SK-N-SH treated with all-trans-retinoic acid at 6 μM for 48 hours (cell line): Measurements from ENCODE around the gene KRTAP1-4.
"Not testable (repeated sequence)": the region's sequence is repeated elsewhere in the genome, so short reads cannot be mapped to it uniquely, and the experiment has no call there.

Experiments
- ATAC-seq: fragments of 200-7000 bp; cut with Tn5 transposase; 3 replicates; pipeline ENCODE4 v1.9.1; 2020; ENCODE audit warnings: mild to moderate bottlenecking, moderate library complexity
- ARNTL ChIP-seq: fragments of 450-650 bp; formaldehyde crosslinking; IDR thresholded peaks from 2 replicates; pipeline ENCODE4 v1.5.0; 2020; ENCODE audit warnings: low read depth, mild to moderate bottlenecking, moderate library complexity, borderline replicate concordance
- BACH2 ChIP-seq: fragments of 250-450 bp; sonication (Bioruptor Pico); IDR thresholded peaks from 2 replicates; pipeline ENCODE4 v1.9.0; 2021; ENCODE audit warnings: mild to moderate bottlenecking, borderline replicate concordance
- CREB5 ChIP-seq: fragments of 250-450 bp; sonication (Bioruptor Pico); IDR thresholded peaks from 2 replicates; pipeline ENCODE4 v1.5.1; 2020; ENCODE audit warnings: low read depth, mild to moderate bottlenecking, moderate library complexity
- CSDC2 ChIP-seq: fragments of 250-450 bp; sonication (Bioruptor Pico); IDR thresholded peaks from 2 replicates; pipeline ENCODE4 v1.5.0; 2020; ENCODE audit warnings: mild to moderate bottlenecking, moderate library complexity
- GLIS3 ChIP-seq: fragments of 250-450 bp; sonication (Bioruptor Pico); IDR thresholded peaks from 2 replicates; pipeline ENCODE4 v1.5.0; 2020; ENCODE audit warnings: mild to moderate bottlenecking, moderate library complexity
- ISL1 ChIP-seq: fragments of 250-450 bp; sonication (Bioruptor Pico); IDR thresholded peaks from 2 replicates; pipeline ENCODE4 v2.1.2; 2022; ENCODE audit warnings: mild to moderate bottlenecking, moderate library complexity
- OSR1 ChIP-seq: fragments of 250-450 bp; sonication (Bioruptor Pico); IDR thresholded peaks from 2 replicates; pipeline ENCODE4 v1.8.0; 2022; ENCODE audit warnings: moderate library complexity, mild to moderate bottlenecking, inconsistent platforms
- PPARA ChIP-seq: fragments of 250-450 bp; sonication (Bioruptor Pico); IDR thresholded peaks from 2 replicates; pipeline ENCODE4 v1.5.0; 2020; ENCODE audit warnings: mild to moderate bottlenecking, borderline replicate concordance
- RARB ChIP-seq: fragments of 250-450 bp; sonication (Bioruptor Pico); IDR thresholded peaks from 2 replicates; pipeline ENCODE4 v1.8.0; 2021; ENCODE audit warnings: mild to moderate bottlenecking, moderate library complexity
- SNAI2 ChIP-seq: fragments of 250-450 bp; sonication (Bioruptor Pico); IDR thresholded peaks from 2 replicates; pipeline ENCODE4 v1.5.0; 2020; ENCODE audit warnings: mild to moderate bottlenecking, moderate library complexity
- TCF4 ChIP-seq: fragments of 250-450 bp; sonication (Bioruptor Pico); IDR thresholded peaks from 2 replicates; pipeline ENCODE4 v1.8.0; 2021; ENCODE audit warnings: mild to moderate bottlenecking, moderate library complexity, borderline replicate concordance
- TOX ChIP-seq: fragments of 250-450 bp; sonication (Bioruptor Pico); IDR thresholded peaks from 2 replicates; pipeline ENCODE4 v1.8.0; 2021; ENCODE audit warnings: mild to moderate bottlenecking, moderate library complexity, borderline replicate concordance
- TSHZ2 ChIP-seq: fragments of 250-450 bp; sonication (Bioruptor Pico); IDR thresholded peaks from 2 replicates; pipeline ENCODE4 v1.5.0; 2020; ENCODE audit warnings: mild to moderate bottlenecking, moderate library complexity
- ZC3H10 ChIP-seq: fragments of 250-450 bp; sonication (Bioruptor Pico); IDR thresholded peaks from 2 replicates; pipeline ENCODE4 v1.5.1; 2021; ENCODE audit warnings: mild to moderate bottlenecking, moderate library complexity
- ZFP3 ChIP-seq: fragments of 250-450 bp; sonication (Bioruptor Pico); IDR thresholded peaks from 2 replicates; pipeline ENCODE4 v1.5.0; 2020; ENCODE audit warnings: mild to moderate bottlenecking, moderate library complexity
- ZFP30 ChIP-seq: fragments of 450-650 bp; formaldehyde crosslinking; IDR thresholded peaks from 2 replicates; pipeline ENCODE4 v1.5.0; 2022; ENCODE audit warnings: mild to moderate bottlenecking, moderate library complexity
- ZNF565 ChIP-seq: fragments of 450-650 bp; formaldehyde crosslinking; conservative IDR thresholded peaks from 2 replicates; pipeline ENCODE4 v1.5.0; 2020; ENCODE audit warnings: low read depth, mild to moderate bottlenecking, moderate library complexity
- ZNF70 ChIP-seq: fragments of 450-650 bp; formaldehyde crosslinking; IDR thresholded peaks from 2 replicates; pipeline ENCODE4 v1.5.0; 2020; ENCODE audit warnings: mild to moderate bottlenecking, moderate library complexity
- TF ChIP-seq, protein P1 (sequence below): fragments of 250-450 bp; sonication (Bioruptor Pico); IDR thresholded peaks from 2 replicates; pipeline ENCODE4 v1.8.0; 2020; ENCODE audit warnings: mild to moderate bottlenecking, moderate library complexity, borderline replicate concordance

The KRTAP1-4 gene

DNA sequence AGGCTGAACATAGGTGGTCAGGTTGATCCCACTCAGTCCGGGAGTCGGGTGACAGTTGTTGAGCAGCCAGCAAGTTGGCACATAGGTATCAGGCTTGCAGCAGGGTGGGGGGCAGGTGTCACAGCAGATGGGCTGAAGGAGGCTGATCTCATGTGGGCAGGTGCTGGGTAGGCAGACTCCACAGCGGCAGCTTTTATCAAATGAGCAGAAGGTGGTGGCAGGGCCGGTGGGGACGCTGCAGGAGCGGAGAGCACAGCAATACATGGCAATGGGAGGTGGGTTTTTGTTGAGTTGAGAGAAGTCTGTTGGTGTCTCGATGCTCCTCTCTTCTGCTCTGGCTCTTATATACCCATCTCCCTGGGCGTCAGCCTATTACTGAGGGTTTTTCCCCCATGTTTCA lies 21.2 kb downstream of the KRTAP1-4 start, which contains the start of gene KRTAP3-1 (continued):
- TF ChIP-seq CREB5 (no peak), ZFP3 (CRISPR knock-in tag) (no peak)

DNA sequence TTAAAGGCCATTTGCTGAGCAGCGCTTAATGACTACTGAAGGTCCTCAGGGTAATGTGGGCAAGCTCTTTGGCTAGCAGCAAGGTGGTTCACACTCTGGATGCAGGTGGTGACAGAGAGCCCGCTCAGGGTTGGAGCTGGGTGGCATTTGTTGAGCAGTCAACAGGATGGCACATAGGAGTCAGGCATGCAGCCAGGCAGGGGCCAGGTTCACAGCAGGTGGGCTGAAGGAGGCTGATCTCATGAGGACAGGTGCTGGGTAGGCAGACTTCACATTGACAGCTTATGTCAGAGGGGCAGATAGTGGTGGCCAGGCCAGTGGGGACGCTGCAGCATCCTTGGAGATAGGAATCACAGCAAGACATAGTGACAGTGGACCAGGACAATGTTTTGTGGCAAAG lies 25.6 kb downstream of the KRTAP1-4 start:
- ATAC-seq: no peak
- TF ChIP-seq ZFP30 (CRISPR knock-in tag) (no peak), GLIS3 (CRISPR knock-in tag) (no peak), TCF4 (no peak), TSHZ2 (no peak), SNAI2 (CRISPR knock-in tag) (no peak), CREB5 (no peak), TOX (CRISPR knock-in tag) (no peak), ARNTL (no peak)
- TF ChIP-seq, all 23 proteins: peak for 0

DNA sequence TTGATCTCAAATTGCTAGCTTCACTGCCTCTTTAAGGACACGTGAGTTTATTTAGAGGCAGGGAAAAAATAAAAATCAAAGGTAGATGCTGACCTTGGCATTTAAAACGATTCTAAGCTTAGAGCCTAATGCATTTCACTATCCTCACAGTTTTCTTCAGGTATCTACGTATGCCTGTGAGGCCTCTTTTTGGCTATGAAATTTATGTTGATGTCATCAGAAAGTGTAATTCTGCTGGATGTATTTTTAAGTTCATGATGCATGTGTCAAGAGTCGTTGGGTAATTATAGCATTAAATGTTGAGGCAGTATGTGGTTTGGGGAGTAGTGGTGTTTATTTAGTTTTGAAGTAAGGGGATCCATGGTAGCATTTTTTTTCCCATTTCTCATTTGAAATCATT lies 26.1 kb downstream of the KRTAP1-4 start:
- TF ChIP-seq RARB (CRISPR knock-in tag): no peak
- no peak for ATAC-seq

DNA sequence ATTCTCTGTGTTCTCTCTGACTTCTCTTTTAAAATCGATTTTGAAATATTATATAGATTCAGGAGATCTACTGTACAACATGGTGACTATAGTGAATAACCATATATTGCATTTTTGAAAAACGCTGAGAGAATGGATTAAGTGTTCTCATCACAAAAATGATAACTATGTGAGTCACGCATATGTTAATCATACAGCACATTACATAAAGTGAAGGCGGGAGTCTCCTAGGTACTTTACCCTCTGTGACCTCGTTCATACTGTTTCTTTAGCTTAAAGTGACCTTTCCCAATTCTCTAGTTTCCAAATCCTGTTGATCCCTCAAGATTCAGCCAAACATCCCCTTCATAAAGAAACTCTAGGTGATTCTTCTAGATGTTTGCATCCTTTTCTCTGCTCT lies 27.2 kb downstream of the KRTAP1-4 start:
- no peak for ATAC-seq
- TF ChIP-seq CSDC2 (CRISPR knock-in tag) (no peak), ZNF565 (CRISPR knock-in tag) (no peak), ZC3H10 (no peak), GLIS3 (CRISPR knock-in tag) (no peak), TCF4 (no peak), BACH2 (CRISPR knock-in tag) (no peak), TOX (CRISPR knock-in tag) (no peak)
- TF ChIP-seq, all 23 proteins: peak for 0

GRCh38 chr17:41001795-41002194 lies 28.2 kb downstream of the KRTAP1-4 start:
- TF ChIP-seq ZFP3 (CRISPR knock-in tag): no peak
- no peak for TF ChIP-seq CSDC2 (CRISPR knock-in tag)
- no peak for TF ChIP-seq ARNTL
- no peak for TF ChIP-seq OSR1
- no peak for TF ChIP-seq ZC3H10
- no peak for TF ChIP-seq ZFP30 (CRISPR knock-in tag)
- TF ChIP-seq TCF4: no peak
- no peak for TF ChIP-seq ZNF70
- TF ChIP-seq PPARA (CRISPR knock-in tag): no peak
- TF ChIP-seq, protein P1, sequence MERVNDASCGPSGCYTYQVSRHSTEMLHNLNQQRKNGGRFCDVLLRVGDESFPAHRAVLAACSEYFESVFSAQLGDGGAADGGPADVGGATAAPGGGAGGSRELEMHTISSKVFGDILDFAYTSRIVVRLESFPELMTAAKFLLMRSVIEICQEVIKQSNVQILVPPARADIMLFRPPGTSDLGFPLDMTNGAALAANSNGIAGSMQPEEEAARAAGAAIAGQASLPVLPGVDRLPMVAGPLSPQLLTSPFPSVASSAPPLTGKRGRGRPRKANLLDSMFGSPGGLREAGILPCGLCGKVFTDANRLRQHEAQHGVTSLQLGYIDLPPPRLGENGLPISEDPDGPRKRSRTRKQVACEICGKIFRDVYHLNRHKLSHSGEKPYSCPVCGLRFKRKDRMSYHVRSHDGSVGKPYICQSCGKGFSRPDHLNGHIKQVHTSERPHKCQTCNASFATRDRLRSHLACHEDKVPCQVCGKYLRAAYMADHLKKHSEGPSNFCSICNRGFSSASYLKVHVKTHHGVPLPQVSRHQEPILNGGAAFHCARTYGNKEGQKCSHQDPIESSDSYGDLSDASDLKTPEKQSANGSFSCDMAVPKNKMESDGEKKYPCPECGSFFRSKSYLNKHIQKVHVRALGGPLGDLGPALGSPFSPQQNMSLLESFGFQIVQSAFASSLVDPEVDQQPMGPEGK (CRISPR knock-in tag): no peak
- TF ChIP-seq TSHZ2: no peak
- TF ChIP-seq SNAI2 (CRISPR knock-in tag): no peak
- no peak for TF ChIP-seq ISL1
- no peak for TF ChIP-seq BACH2 (CRISPR knock-in tag)
- no peak for ATAC-seq

DNA sequence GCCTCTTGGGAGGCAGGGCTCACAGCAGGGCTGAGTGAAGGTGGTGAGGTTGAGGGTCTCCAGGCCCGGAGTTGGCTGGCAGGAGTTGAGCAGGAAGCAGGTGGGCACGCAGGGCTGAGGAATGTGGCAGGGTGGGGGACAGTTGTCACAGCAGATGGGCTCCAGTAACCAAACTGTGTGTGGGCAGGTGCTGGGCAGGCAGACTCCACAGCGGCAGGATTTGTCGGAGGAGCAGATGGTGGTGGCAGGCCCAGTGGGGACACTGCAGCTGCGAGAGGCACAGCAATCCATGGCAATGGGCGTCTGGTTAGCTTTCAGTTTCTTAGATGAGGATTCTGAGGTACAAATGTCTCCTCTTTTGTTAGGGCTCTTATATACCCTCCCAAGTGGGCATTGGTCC lies 30.4 kb downstream of the KRTAP1-4 start, which contains the start of gene KRTAP3-2:
TSS of gene KRTAP3-2 (minus strand) at position 344 of the 400 bp plus-strand sequence. CDS start at position 291, 53 bp downstream.
- ATAC-seq: not testable (repeated sequence)
